Left lung (tissue), 10 donors: ENCODE data around the gene RPL31. TPM values are rescaled to one million over a fixed set of nuclear protein-coding genes. Genes with fewer than 3 reads are reported as not detected.

ENCODE experiments used
- ATAC-seq: fragments of 200-7000 bp; cut with Tn5 transposase; one replicate; pipeline ENCODE4 v1.9.1; 2020; ENCODE audit warnings: moderate library complexity
- DNase-seq, 4 donors: peaks; one replicate each; pipeline ENCODE4 v3.0.0-alpha.2; 2013 to 2020
- H3K27ac ChIP-seq, 2 donors: fragments of 200-600 bp; sonication (generic) in 1 of 2; one replicate each; pipeline versions ENCODE4 v1.5.0 to v1.8.0; 2020 to 2021
- H3K27me3 ChIP-seq, 2 donors: fragments of 200-600 bp; sonication (generic) in 1 of 2; one replicate each; pipeline versions ENCODE4 v1.5.0 to v1.8.0; 2020 to 2021
- H3K36me3 ChIP-seq, 2 donors: fragments of 200-600 bp; sonication (generic) in 1 of 2; one replicate each; pipeline versions ENCODE4 v1.5.0 to v1.8.0; 2020 to 2021
- H3K4me1 ChIP-seq, 2 donors: fragments of 200-600 bp; one replicate each; pipeline ENCODE4 v1.8.0; 2021
- H3K4me3 ChIP-seq, 2 donors: fragments of 200-600 bp; sonication (generic) in 1 of 2; one replicate each; pipeline versions ENCODE4 v1.5.0 to v1.8.0; 2020 to 2021; ENCODE audit warnings: mild to moderate bottlenecking in 1 of 2
- H3K9me3 ChIP-seq, 2 donors: fragments of 200-600 bp; sonication (generic) in 1 of 2; one replicate each; pipeline versions ENCODE4 v1.5.0 to v1.8.0; 2020 to 2021
- CTCF ChIP-seq, 2 donors: fragments of 200-600 bp; sonication (generic) in 1 of 2; IDR thresholded peaks; one replicate each; pipeline versions ENCODE4 v1.5.0 to v1.8.0; 2021; ENCODE audit warnings: antibody characterized with exemption in 2 of 2
- intact Hi-C, 2 donors: fragments of 100-400 bp; cut with DNase I; formaldehyde crosslinking; loops; one replicate each; pipeline versions ENCODE4 v1.11.2 to v1.14.2; 2022
- polyA plus RNA-seq, 6 donors: library from polyadenylated mRNA; unstranded; fragments of 120-200 nt; gene quantifications; one replicate each; pipeline ENCODE4 v1.2.1, GENCODE V29; 2013; ENCODE audit not compliant: insufficient read length in 6 of 6
- total RNA-seq, 2 donors: library from RNA; stranded (reverse); fragmentation: NEBNext Ultra II Directional; extraction: Animal tissue kit (Norgen Biotek cat#: 25700); gene quantifications; one replicate each; pipeline ENCODE4 v1.2.1, GENCODE V29; 2021
- donor health status: DM: no; HTN: yes; CAD: no.
- donor health status: DM: no; HTN: no; CAD: no.

RPL31 gene
- total and polyA plus RNA-seq, 8 donors, result 865 to 3,696 (median 3,172) TPM

- DNase-seq, result no peak
- ATAC-seq, result no peak
These were observed 48.6 kb upstream of the RPL31 start for GRCh38 chr2:100953406-100954043.

GRCh38 chr2:100954044-100954420 lies 48.1 kb upstream of the RPL31 start:
- intact Hi-C loops, result no loop called here
- H3K9me3 ChIP-seq, result no peaks in the 10 kb centered on the region
- H3K27me3 ChIP-seq, result no peaks in the 10 kb centered on the region
- no peak overlapping the region for H3K27ac ChIP-seq
- no peak for TF ChIP-seq CTCF (IDR thresholded peaks at IDR 0.05)
- peaks cover 0 to 3% of the 10 kb centered on the region in 2 donors for H3K4me1 ChIP-seq
- H3K36me3 ChIP-seq, result no peaks in the 10 kb centered on the region
- ATAC-seq, result no peak
- DNase-seq, result no peak
- no peak overlapping the region for H3K4me3 ChIP-seq

More at GRCh38 chr2:100953406-100954043, 48.6 kb upstream of the RPL31 start:
- intact Hi-C loops, result no loop called here
- Histone ChIP-seq H3K36me3 (no peaks in the 10 kb centered on the region), H3K4me1 (peaks cover 0 to 3% of the 10 kb centered on the region in 2 donors), H3K4me3 (no peak overlapping the region), H3K27me3 (no peaks in the 10 kb centered on the region), H3K9me3 (no peaks in the 10 kb centered on the region), H3K27ac (no peak overlapping the region)
- no peak for TF ChIP-seq CTCF (IDR thresholded peaks at IDR 0.05)

GRCh38 chr2:100955226-100955625 lies 46.9 kb upstream of the RPL31 start:
- ATAC-seq, result peak; percentile 29
- no peak for DNase-seq
- no peak overlapping the region for H3K4me3 ChIP-seq

GRCh38 chr2:100956081-100956480 lies 46.0 kb upstream of the RPL31 start:
- no peak for TF ChIP-seq CTCF (IDR thresholded peaks at IDR 0.05)
- Histone ChIP-seq H3K27me3 (no peaks in the 10 kb centered on the region), H3K27ac (no peak overlapping the region), H3K4me1 (peaks cover 0 to 9% of the 10 kb centered on the region in 2 donors), H3K9me3 (no peaks in the 10 kb centered on the region), H3K36me3 (no peaks in the 10 kb centered on the region), H3K4me3 (no peak overlapping the region)
- intact Hi-C loops, result no loop called here
- DNase-seq, result no peak
- ATAC-seq, result no peak

More at GRCh38 chr2:100955226-100955625, 46.9 kb upstream of the RPL31 start:
- no peak overlapping the region for H3K27ac ChIP-seq
- peaks cover 0 to 9% of the 10 kb centered on the region in 2 donors for H3K4me1 ChIP-seq
- H3K36me3 ChIP-seq, result no peaks in the 10 kb centered on the region
- H3K9me3 ChIP-seq, result no peaks in the 10 kb centered on the region
- TF ChIP-seq CTCF (IDR thresholded peaks at IDR 0.05), result no peak
- no peaks in the 10 kb centered on the region for H3K27me3 ChIP-seq
- intact Hi-C loops, result no loop called here

DNA sequence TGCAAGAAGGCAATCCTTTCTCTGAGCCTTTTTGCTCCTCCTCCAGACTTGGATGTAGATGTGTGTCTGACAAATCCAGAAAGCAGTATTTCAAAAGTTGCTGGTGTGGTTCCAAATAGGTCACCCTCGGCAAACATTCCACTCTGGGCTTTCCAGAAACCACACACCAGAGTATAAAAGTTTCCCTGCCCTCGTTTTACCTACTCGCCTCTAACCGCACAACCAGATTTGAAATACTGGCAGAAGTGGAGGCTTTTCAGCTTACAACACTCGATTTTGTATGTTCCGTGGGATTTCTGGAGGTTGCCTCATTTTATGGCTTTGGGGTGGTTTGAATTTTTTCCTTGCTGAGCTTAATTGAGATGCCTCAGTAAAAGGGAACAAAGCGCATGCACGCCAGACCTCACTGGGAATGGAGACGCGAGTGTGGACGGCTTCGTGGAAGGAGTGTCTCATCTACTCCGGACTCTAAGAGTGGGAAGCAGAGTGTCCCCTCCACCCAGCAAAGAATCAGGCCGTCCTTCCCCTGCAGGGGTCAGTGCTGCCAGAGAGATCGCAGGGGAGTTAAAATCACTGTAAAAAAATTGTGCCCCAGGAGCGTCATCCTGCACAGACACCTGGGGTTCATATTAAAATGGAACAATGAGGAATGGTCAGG lies 44.0 kb upstream of the RPL31 start:
- ATAC-seq, result peak; percentile 84
- no peaks in the 10 kb centered on the region for H3K27me3 ChIP-seq
- H3K4me1 ChIP-seq, result peaks cover 0 to 9% of the 10 kb centered on the region in 2 donors
- peak overlapping the region; percentile 23 to 44 for H3K27ac ChIP-seq
- no peaks in the 10 kb centered on the region for H3K36me3 ChIP-seq
- no peaks in the 10 kb centered on the region for H3K9me3 ChIP-seq
- H3K4me3 ChIP-seq, result no peak overlapping the region
- intact Hi-C loops, result no loop called here
- no peak for TF ChIP-seq CTCF (IDR thresholded peaks at IDR 0.05)
- peak in 2 of 4 donors; percentile 53 to 67 for DNase-seq
